Dermis microvascular lymphatic vessel endothelial cell (primary cell): Measurements from ENCODE around the gene EVL. TPM values are rescaled to one million over a fixed set of nuclear protein-coding genes. Genes with fewer than 3 reads are reported as not detected.
"Not testable (repeated sequence)": the region's sequence is repeated elsewhere in the genome, so short reads cannot be mapped to it uniquely, and the experiment has no call there.

ENCODE experiments used
- DNase-seq, 2 donors: peaks; one replicate each; pipeline versions ENCODE4 v3.0.0 to v3.0.0-alpha.2; 2010; ENCODE audit warnings: low read depth in 2 of 2
- total RNA-seq: library from RNA; depleted of rRNA; stranded (reverse); fragments of >200 nt; gene quantifications from 2 replicates; pipeline ENCODE4 v1.2.1, GENCODE V29; 2014

The EVL gene
- total RNA-seq, 1 donor from 2014 or later = 6.9 TPM

GRCh38 chr14:100064335-100065092, 708 bp upstream of the EVL start:
- DNase-seq = not testable (repeated sequence)

DNA sequence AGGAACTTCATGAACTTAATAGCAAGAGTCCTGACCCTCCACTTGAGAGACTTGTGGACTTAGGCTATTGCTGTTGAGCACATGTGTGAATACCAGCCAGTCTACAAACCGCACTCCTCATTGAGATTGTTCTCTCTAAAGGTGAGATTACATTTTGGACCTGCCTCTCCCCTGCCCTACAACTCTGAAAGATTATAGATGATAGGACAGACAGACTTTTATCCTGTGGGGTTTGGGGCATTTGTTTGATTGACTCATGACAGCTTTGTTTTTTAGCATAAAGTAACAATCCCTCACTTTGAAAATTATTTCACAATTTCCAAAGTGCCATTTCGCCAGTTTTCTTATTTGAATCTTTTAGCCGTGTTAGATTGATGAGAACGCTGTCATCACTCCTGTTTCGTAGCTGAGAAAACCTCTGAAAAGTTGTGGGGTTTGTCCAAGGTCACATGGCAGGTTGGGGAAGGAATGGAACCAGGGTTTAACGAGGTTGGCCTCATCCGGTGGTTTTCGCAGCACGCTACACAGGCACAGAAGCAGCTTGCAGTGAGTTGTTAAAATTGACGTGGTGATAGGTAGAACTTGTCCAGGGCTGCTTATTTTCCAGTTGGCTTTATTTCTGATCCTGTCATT, 836 bp downstream of the EVL start:
- no peak for DNase-seq

GRCh38 chr14:100066962-100067361, 1.7 kb downstream of the EVL start:
- DNase-seq = no peak

GRCh38 chr14:100067481-100067880, 2.3 kb downstream of the EVL start:
- DNase-seq = no peak

- DNase-seq = peak; percentile 50 to 63
These were observed 3.0 kb downstream of the EVL start for GRCh38 chr14:100067971-100068959.

GRCh38 chr14:100069161-100069800, 4.1 kb downstream of the EVL start:
- DNase-seq = no peak

- DNase-seq = no peak
These were observed 5.1 kb downstream of the EVL start for GRCh38 chr14:100070310-100070709.

GRCh38 chr14:100071545-100071944, 6.3 kb downstream of the EVL start:
- no peak for DNase-seq

GRCh38 chr14:100072783-100073346, 7.6 kb downstream of the EVL start:
- no peak for DNase-seq

DNA sequence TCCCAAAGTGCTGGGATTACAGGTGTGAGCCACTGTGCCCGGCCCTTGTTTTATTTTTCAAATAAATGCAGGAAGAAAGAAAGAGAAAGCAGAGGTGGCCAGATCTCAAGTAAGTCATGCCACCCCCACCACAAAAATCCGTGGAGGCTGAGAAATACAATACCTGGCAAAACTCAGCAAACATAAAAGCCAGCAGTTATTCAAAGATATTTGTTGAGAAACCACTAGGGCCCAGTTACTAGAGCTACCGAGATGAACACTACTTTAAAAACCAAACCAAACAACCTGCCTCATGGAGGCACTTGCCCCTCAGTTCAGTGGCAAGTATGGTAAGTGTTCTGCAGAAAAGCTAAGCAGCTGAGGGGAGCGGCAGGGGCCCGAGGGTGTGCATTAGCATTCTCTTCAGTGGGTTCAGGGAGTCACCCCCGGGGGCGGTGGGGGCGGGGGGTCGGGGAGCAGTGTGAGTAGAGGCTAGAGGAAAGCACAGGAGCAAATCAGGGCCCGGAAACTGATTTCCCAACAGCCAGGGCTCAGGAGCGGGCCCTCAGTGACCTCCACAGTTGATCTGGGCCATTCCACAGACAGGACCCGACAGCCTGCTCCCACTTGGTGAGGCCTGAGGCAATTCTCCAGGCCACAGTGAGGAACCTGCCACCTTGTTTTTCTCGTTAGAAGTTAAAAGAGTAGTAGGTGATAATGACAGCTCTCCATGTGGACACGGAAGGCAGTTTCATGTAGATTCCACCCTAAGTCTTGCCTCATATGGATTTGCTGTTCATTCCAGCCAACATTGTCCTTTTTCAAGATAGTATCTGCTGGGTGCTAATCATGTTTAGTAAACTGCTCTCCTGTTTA, 8.6 kb downstream of the EVL start:
- no peak for DNase-seq

DNA sequence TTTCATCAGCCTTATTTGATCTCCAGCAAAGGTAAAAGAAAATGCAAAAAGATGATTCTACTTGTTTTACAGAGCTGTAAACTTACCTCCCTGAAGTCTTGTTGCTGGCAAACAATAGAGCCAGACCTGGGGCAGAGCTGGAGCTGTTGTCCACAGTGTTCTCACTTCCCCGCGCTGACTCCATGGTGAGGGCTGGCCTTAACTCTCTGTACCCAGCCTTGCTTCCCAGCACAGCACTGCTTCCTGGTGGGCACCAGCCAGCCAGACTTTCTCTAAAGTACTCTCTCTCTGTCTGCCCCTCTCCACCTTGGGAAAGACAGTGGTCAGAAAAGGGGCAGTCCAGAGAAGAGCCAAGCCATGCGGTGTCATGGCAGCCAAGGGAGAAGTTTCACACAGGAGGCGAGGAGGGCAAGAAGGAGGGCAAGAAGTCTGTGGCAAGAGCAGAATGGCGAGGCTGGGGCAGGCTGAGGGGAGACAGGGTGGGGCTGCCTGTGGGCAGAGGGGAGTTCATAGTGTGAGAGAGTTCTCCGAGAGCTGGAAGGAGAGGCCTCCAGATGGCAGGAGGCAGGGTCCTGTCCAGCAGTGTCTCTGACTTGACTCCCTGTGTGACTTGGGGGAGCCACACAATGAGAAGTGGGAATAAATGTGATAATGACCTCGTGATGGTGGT, 9.3 kb downstream of the EVL start:
- no peak for DNase-seq

GRCh38 chr14:100075681-100076080, 10.5 kb downstream of the EVL start:
- DNase-seq = no peak

DNA sequence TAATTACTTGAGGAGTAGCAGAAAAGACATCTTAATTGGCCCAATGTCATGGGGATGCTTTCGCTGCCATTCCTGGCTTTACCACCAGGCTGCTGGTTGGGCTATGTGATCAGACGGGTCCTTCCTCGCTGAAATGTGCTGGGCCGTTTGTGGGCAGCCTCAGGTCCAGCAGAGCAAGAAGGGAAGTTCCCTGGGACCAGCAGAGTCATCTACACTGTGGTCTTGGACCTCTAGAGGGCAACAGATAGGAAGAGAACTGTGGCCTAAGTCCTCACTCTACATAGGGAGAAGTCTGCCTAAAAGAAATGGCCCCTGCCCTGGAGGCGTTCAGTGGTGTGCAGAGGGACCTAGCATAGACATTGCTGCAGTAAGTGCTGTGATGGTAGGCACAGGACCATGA, 10.9 kb downstream of the EVL start:
- DNase-seq = no peak

GRCh38 chr14:100076606-100077005, 11.4 kb downstream of the EVL start:
- no peak for DNase-seq

DNA sequence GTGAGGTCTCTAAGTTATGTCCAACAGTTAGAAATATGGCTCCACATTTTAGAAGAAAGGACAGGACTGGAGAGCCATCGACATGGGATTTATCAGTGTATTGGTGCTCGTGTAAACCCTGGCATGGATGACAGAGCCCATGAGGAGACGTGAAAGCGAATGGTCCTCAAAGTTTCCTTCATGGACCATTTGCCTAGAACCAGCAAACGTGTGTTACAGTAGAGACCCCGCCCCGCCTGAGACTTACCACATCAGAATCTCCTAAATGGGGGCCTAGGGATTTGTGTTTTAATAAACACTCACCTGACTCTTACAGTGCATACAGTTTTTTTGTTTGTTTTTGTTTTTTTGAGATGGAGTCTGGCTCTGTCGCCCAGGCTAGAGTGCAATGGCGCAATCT, 12.2 kb downstream of the EVL start:
- DNase-seq = no peak

GRCh38 chr14:100078216-100078803, 13.1 kb downstream of the EVL start:
- DNase-seq = no peak

DNA sequence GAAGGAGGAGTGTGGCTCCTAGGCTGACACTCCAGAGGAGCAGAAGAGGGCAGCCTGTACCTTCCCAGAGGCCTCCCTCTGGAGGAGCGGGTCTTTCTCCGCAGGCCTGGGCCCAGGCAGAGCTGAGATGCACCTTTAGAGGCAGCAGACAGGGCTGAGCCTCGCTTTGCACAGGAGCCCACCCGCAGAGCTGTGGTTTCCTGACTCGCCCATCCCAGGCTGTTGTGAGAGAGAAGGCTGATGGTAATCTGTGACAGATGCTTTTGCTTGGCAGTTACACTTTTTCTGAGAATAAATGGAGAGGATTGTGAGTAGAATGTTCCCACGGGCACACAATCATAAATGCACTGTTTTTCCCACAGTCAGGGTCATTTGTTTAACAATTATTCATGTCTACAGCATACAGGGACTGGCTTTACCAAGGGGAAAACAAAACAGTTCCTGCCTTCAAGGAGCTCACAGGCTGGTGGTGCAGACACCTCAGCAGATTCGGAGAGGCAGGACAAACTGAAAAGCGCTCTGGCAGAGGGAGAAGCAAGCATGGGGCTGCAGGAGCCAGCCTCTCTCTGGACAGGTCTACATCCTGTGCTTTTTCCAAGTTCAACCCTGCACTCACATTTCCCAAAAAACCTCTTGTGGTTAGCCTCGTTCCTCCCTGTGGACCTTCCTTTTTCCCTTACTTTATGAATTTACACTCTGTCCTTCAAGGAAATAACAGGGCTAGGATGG, 13.9 kb downstream of the EVL start:
- no peak for DNase-seq

DNA sequence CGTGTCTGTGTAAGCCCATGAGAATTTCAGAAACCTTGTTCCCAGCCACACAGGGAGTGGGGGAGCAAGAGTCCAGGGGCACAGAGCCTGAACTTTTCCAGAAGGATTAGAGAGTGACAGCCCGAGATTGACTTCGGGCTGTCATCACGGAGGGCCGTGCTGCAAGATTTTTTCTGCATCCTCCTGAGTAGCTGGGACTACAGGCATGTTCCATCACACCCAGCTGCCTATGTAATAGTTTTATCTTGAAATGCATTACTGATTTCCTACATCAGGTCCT, 14.4 kb downstream of the EVL start:
- DNase-seq = no peak

GRCh38 chr14:100080206-100080605, 15.0 kb downstream of the EVL start:
- no peak for DNase-seq
